IPS-NIHi7 (cell line): ENCODE data around the gene GRIFIN.

ENCODE experiments used
- DNase-seq: peaks from one replicate; pipeline ENCODE4 v3.0.0; 2012; ENCODE audit warnings: mixed read lengths; ENCODE audit errors: extremely low spot score

GRIFIN gene

GRCh38 chr7:2476298-2476697 is at the start of gene GRIFIN:
TSS of gene GRIFIN (minus strand) at chr7:2476398. CDS start at chr7:2476383, 15 bp downstream.
- DNase-seq: no peak

- peak; percentile 79 for DNase-seq
Observed at GRCh38 chr7:2524808-2525657, 48.8 kb upstream of the GRIFIN start.

- peak; percentile 62 for DNase-seq
Observed at GRCh38 chr7:2523941-2524807, 48.0 kb upstream of the GRIFIN start.

DNA sequence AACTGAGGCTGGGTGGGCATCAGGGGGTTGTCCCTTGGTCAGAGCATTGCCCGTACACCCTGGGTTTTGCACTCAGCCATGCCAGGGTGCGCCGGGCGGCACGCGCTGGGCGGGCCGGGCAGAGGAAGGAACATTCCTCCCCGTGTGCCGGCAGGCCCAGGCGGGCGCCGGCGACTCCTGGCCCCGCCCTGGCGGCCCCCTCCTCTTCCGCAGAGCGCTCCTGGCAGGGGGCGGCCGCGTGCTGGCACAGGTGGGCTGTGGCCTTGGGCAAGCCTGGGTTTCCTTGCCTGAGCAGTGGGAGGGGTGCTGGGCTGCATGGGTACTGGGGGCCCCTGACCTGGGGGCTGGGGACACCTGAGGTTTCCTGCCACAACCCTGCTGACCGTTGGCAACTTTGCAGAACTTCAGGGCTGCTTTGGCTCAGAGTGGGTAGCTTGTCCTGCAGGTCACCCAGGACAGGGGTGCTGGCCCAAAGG is 47.3 kb upstream of the GRIFIN start:
- peak; percentile 57 for DNase-seq

DNA sequence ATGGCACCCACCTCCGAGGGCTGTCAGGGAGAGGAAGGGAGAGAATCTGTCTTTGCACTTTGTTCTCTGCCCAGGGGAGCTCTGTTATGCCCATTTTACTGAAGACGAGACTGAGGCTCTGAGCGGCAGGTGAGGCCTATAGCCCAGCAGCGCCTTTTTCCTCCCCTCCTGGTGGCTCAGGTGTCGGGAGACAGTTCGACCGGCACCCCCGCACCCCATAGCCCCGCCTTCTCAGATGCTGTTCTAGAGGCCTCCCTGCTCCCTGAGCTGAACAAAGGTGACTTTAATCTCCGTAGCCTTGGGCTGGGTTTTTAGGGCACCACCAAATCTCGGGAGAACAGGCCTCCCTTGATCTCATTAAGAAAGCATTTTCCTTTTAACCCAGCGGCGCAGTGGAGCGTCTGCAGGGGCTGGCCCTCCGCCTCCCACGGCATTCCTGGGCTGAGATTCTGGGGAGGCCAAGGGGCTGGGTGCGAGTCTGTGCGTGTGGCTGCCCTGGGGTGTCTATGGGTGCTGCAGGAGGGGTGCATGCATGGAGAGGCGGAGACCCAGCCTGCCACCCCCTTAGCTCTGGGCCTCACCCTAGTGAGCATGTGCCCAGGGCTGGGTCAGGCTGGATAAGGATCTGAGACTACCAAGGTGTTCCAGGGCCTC is 46.7 kb upstream of the GRIFIN start:
- DNase-seq: no peak

DNA sequence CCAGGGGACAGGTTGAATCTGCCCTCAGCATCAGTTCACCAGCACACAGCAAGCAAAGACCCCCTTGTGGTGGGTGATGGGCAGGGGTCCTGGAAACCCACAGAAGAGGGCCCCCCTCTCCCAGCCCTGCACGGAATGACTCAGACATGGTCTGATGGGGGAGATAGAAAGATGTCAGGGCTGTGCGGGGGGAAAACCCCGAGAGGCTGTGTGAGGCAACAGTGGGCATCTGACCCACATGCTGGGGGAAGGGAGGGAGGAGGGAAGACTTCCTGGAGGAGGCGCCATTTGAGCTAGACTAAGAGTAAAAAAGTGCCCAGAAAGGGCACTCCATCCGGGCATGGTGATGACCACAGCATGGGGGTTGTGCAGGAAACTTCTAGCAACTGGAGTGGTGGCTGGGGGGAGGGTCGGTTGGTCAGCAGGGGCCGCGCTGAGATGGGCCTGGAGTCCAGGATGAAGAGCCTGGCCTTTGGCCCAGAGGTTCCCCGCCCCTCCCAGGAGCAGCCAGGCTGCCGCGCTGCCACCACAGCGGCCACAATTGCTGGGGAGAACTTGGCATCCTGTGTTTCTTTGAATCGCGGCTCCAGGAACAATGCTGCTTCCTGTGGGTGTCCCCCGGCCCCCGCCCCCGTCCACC is 45.9 kb upstream of the GRIFIN start:
- no peak for DNase-seq

- DNase-seq: no peak
Observed at GRCh38 chr7:2521341-2521745, 45.1 kb upstream of the GRIFIN start.

- DNase-seq: no peak
Observed at GRCh38 chr7:2520761-2521290, 44.6 kb upstream of the GRIFIN start.

- DNase-seq: no peak
Observed at GRCh38 chr7:2520131-2520760, 44.0 kb upstream of the GRIFIN start.

DNA sequence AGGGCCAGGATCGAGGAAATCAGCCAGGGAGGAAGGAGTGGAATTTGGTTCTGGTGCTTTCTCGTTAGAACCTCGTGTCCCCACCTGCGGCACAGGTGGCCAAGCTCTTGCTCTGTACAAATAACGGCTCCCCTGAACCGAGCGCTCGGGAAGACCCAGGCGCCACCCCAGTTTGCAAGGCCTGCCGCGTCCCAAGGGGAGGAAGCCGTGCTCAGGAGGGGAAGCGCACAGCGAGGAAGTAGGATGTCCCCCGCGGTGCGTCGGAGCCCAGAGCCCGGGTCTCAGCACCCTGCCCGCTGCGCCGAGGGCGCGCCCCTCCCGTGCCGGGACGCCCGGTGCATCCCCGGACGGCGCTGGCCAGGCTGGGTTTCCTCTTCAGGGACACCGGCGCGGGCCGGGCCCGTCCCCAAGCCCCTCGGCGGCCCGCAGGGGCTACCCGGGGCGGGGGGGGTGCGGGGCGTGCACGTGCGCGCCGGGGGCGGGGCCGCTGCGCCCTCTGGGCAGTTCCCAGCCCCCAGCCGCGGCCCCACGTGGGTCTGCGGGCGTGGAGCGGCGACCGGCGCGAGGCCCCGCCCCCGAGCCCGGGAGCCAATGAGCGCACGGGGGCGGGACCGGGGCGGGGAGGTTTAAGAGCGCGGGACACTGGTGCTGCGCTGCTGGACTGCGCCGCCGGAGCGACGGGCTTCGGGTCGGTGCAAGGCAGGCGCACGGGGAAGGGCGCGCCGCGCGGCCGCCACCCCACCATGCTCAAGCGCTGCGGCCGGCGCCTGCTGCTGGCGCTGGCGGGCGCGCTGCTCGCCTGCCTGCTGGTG is 43.1 kb upstream of the GRIFIN start, which contains the start of gene LFNG:
Gene LFNG, plus strand, starts transcription at position 656 of the 812 bp plus-strand sequence. Its CDS starts 88 bp downstream, at position 744.
- peak; percentile 94 for DNase-seq

GRCh38 chr7:2518737-2519118 is 42.5 kb upstream of the GRIFIN start:
- no peak for DNase-seq

DNA sequence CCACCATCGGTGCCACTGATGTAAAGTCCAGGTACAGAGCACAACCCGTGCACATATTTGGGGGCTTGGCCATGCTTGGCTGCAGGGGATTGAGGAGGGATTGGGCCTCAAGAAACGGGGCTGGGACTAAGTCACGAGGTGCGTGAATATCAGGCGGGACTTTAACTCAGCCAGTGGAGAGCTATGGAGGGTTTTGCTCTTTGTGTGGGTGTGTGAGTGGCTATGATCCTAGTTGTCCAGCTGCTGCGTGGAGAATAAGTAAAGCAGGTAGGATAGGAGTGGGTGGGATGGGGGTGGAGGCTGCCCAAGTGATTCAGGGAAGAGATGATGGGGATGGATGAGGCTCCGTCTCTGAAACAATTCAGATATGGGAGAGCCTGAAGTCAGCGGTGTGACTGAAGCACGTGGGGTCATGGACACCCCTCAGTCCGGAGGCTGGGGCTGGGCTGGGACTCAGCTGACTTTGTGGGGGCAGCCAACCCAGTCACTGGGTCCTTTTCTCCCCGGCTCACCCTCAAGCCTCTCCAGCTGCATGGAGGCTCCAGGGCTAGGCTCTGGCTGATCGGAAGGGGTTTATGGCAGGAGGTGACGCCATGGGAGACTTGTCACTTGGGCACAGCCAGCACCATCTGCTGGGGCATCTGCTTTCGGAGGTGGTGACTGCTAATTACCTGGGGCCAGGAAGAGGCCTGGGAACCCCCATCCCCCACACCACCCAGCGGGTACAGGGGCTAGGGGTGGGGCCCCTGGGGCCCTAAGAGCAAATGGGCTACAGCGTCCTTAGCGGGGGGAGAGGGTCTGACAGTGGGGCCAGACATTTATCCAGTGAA is 41.7 kb upstream of the GRIFIN start:
- DNase-seq: no peak

GRCh38 chr7:2517026-2517425 is 40.8 kb upstream of the GRIFIN start:
- peak; percentile 63 for DNase-seq

DNA sequence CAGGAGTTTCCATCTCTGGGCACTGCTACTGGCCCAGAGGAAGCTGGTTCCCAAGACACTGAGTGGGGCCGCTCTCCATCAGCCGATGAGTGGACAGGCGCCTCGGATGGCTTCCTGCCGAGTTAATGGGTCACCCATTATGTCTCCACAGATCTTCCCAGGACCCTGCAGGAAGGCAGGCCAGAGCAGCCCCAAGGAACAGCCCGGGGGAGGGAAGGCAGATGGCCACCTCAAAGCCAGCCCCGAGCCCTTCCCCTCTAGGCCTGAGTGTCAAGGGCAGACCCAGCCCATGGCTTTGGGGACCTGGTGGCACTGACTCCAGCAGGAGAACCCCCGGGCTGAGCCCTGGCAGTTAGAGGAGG is 40.0 kb upstream of the GRIFIN start:
- no peak for DNase-seq

- no peak for DNase-seq
Observed at GRCh38 chr7:2515424-2516193, 39.4 kb upstream of the GRIFIN start.

DNA sequence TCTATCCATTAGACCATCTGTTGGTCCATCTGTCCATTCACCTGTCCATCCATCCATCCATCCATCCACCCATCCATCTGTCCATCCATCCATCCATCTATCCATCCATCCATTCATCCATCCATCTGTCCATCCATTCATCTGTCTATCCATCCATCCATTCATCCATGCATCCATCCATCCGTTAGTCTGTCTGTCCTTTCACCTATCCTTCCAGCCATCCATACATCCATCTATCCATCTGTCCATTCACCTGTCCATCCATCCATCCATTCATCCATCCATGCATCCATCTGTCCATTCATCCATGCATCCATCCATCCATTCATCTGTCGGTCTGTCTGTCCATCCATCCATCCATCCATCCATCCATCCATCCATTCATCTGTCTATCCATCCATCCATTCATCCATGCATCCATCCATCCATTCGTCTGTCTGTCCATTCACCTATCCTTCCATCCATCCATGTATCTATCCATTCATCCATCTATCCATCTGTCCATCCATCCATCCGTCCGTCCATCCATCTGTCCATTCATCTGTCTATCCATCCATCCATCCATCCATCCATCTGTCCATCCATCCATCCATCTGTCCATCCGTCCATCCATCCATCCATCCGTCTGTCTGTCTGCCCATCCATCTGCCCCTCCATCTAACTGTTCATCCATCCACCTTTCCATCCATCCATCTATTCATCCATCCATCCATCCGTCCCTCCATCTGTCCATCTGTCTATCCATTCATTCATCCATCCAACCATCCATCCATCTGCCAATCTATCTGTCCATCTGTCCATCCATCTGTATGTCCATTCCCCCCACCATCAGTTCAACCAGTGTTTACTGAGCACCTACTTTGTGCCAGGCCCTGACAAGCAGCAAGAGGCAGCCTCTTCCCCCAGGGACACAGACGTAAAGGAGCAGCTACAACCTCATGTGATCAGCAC is 38.5 kb upstream of the GRIFIN start:
- DNase-seq: no peak

DNA sequence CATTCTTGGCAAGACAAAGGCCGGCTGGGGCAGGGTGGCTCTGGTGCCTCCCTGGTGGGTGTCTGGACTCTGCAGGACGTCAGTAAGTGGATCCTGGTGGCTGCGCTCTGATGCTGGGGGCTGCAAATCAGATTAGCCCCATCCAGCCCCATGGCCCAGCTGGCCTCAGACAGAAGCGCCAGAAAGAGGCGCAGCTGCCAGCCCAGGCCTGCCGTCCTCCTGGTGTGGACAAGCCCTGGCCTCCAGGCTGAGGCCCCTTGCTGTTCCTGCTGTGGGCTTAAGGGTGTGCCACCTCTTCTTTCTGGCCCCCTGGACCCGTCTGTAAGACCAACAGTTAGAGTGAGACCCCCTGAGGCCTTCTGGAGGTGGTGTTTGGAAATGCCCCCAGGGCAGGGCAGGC is 37.5 kb upstream of the GRIFIN start:
- DNase-seq: no peak
